GM19397 (cell line): ENCODE results near the gene IFNGR2.
"Not testable (repeated sequence)": the region's sequence is repeated elsewhere in the genome, so short reads cannot be mapped to it uniquely, and the experiment has no call there.

Experiments
- ATAC-seq: cut with Tn5 transposase; IDR thresholded peaks from one replicate; pipeline ENCODE4 v1.9.1; 2021; ENCODE audit warnings: mild to moderate bottlenecking, moderate library complexity; ENCODE audit not compliant: unreplicated experiment

IFNGR2 gene

GRCh38 chr21:33433425-33434114, 30.4 kb downstream of the IFNGR2 start:
- ATAC-seq, result no peak

- peak; percentile 81 for ATAC-seq
These were observed 31.7 kb downstream of the IFNGR2 start for GRCh38 chr21:33434770-33435360.

- ATAC-seq, result no peak
These were observed 33.9 kb downstream of the IFNGR2 start for GRCh38 chr21:33437140-33437539.

GRCh38 chr21:33441489-33442477, 38.6 kb downstream of the IFNGR2 start:
- peak; percentile 51 for ATAC-seq

- ATAC-seq, result no peak
These were observed 40.0 kb downstream of the IFNGR2 start for GRCh38 chr21:33443194-33443593.

GRCh38 chr21:33444499-33444898, 41.3 kb downstream of the IFNGR2 start:
- ATAC-seq, result no peak

- ATAC-seq, result not testable (repeated sequence)
These were observed 43.4 kb downstream of the IFNGR2 start for GRCh38 chr21:33446620-33447019.

- no peak for ATAC-seq
These were observed 46.4 kb downstream of the IFNGR2 start for GRCh38 chr21:33449616-33450015.

- no peak for ATAC-seq
These were observed 48.4 kb downstream of the IFNGR2 start for GRCh38 chr21:33451634-33452071.

GRCh38 chr21:33452362-33452761, 49.1 kb downstream of the IFNGR2 start:
- ATAC-seq, result no peak

GRCh38 chr21:33455686-33456446, 52.7 kb downstream of the IFNGR2 start:
- no peak for ATAC-seq

GRCh38 chr21:33458861-33459260, 55.6 kb downstream of the IFNGR2 start:
- no peak for ATAC-seq

- ATAC-seq, result no peak
These were observed 58.5 kb downstream of the IFNGR2 start for GRCh38 chr21:33461538-33462250.

- not testable (repeated sequence) for ATAC-seq
These were observed 66.0 kb downstream of the IFNGR2 start for GRCh38 chr21:33469183-33469582.

GRCh38 chr21:33470701-33471100, 67.5 kb downstream of the IFNGR2 start:
- no peak for ATAC-seq

- ATAC-seq, result no peak
These were observed 70.1 kb downstream of the IFNGR2 start for GRCh38 chr21:33473344-33473743.

GRCh38 chr21:33477066-33477465, 73.9 kb downstream of the IFNGR2 start:
- no peak for ATAC-seq

GRCh38 chr21:33478182-33478581, 75.0 kb downstream of the IFNGR2 start:
- ATAC-seq, result no peak

- ATAC-seq, result peak; percentile 24
These were observed 75.9 kb downstream of the IFNGR2 start for GRCh38 chr21:33478935-33479678.
